IMR-90 (cell line): ENCODE measurements around the gene RPS5.

Source experiments
- CEBPB ChIP-seq: IDR thresholded peaks from 2 replicates; pipeline ENCODE4 v1.6.1; 2012; ENCODE audit warnings: low read depth, low read length, improper control_type of control experiment
- CHD1 ChIP-seq: IDR thresholded peaks from 2 replicates; pipeline ENCODE4 v1.6.1; 2012; ENCODE audit warnings: low read depth, low read length, improper control_type of control experiment
- CTCF ChIP-seq: conservative IDR thresholded peaks from 2 replicates; pipeline ENCODE4 v1.5.1; 2012; ENCODE audit warnings: mild to moderate bottlenecking, low read depth, low read length, improper control_type of control experiment
- MAFK ChIP-seq: IDR thresholded peaks from 2 replicates; pipeline ENCODE4 v1.6.1; 2012; ENCODE audit warnings: low read depth, low read length, improper control_type of control experiment
- POLR2A ChIP-seq: IDR thresholded peaks from 2 replicates; pipeline ENCODE4 v1.6.1; 2012; ENCODE audit warnings: mild to moderate bottlenecking, low read depth, low read length
- RAD21 ChIP-seq: IDR thresholded peaks from 2 replicates; pipeline ENCODE4 v1.6.1; 2012; ENCODE audit warnings: low read length, improper control_type of control experiment
- SMC3 ChIP-seq: fragments of 150-350 bp; IDR thresholded peaks from 2 replicates; pipeline ENCODE4 v1.6.1; 2016; ENCODE audit warnings: low read depth, mild to moderate bottlenecking, antibody characterized with exemption, low read length, moderate library complexity

GRCh38 chr19:58379246-58379645, 7.8 kb upstream of the RPS5 start:
- TF ChIP-seq CTCF = no peak
- TF ChIP-seq RAD21 = no peak
- TF ChIP-seq CEBPB = no peak
- TF ChIP-seq POLR2A = no peak
- TF ChIP-seq CHD1 = no peak
- TF ChIP-seq SMC3 = no peak
- TF ChIP-seq MAFK = no peak
